Stomach smooth muscle (tissue), 2 donors: ENCODE measurements around the gene ARFGEF3.

Source experiments
- H3K27ac ChIP-seq: one replicate; pipeline ENCODE4 v1.7.0; 2013; ENCODE audit warnings: mild to moderate bottlenecking, low read length, inconsistent platforms
- H3K27me3 ChIP-seq, 2 donors: one replicate each; pipeline ENCODE4 v1.7.0; 2013; ENCODE audit warnings: low read length in 2 of 2; ENCODE audit not compliant: insufficient read depth in 2 of 2, control insufficient read depth in 1 of 2
- H3K36me3 ChIP-seq, 2 donors: one replicate each; pipeline ENCODE4 v1.7.0; 2013; ENCODE audit warnings: low read length in 2 of 2; ENCODE audit not compliant: control insufficient read depth in 2 of 2, insufficient read depth in 2 of 2
- H3K4me1 ChIP-seq: one replicate; pipeline ENCODE4 v1.7.0; 2013; ENCODE audit warnings: low read length; ENCODE audit not compliant: control insufficient read depth, insufficient read depth
- H3K4me3 ChIP-seq, 2 donors: one replicate each; pipeline ENCODE4 v1.7.0; 2013; ENCODE audit warnings: low read length in 2 of 2
- H3K9ac ChIP-seq, 2 donors: one replicate each; pipeline ENCODE4 v1.7.0; 2013; ENCODE audit warnings: low read length in 2 of 2, mild to moderate bottlenecking in 1 of 2
- H3K9me3 ChIP-seq, 2 donors: one replicate each; pipeline ENCODE4 v1.7.0; 2013; ENCODE audit warnings: low read length in 2 of 2; ENCODE audit not compliant: control insufficient read depth in 2 of 2
- donor health status: healthy.
- donor health status: Pancreatic carcinoma.

The ARFGEF3 gene

DNA sequence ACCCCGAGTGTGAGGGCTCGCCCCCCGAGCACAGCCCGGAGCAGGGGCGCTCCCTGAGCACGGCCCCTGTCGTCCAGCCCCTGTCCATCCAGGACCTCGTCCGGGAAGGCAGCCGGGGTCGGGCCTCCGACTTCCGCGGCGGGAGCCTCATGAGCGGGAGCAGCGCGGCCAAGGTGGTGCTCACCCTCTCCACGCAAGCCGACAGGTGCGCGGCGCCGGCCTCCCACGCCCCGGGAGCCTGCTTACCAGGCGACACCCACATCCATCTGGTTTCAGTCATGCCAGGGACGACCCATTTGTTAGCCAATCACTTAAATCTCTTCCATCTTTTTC lies 130.1 kb downstream of the ARFGEF3 start:
- Histone ChIP-seq H3K9me3 (no peaks in the 10 kb centered on the region), H3K4me1 (no peaks in the 10 kb centered on the region), H3K9ac (no peak overlapping the region), H3K4me3 (no peak overlapping the region), H3K27ac (no peak overlapping the region), H3K27me3 (no peaks in the 10 kb centered on the region), H3K36me3 (no peaks in the 10 kb centered on the region)

DNA sequence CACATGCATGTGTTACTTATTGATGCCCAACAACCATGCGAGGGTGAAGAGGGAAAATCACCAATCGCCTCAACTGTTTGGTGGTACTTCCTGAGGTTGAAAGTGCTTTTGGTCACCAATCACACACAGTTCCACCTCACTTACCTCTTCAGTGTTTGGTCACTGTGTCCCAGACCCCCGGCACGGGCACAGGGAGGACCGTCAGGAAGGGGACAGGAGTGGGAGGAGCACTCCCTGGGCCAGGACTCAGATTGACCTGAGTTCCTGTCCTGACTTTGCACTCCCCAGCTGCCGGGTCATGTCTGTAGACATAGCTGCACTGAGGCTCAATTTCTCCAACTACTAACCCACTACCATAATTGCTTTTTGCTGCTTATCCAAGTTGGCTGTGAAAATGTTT lies 130.7 kb downstream of the ARFGEF3 start:
- no peaks in the 10 kb centered on the region for H3K9me3 ChIP-seq
- no peaks in the 10 kb centered on the region for H3K36me3 ChIP-seq
- no peak overlapping the region for H3K9ac ChIP-seq
- no peak overlapping the region for H3K4me3 ChIP-seq
- no peak overlapping the region for H3K27ac ChIP-seq
- no peaks in the 10 kb centered on the region for H3K27me3 ChIP-seq
- H3K4me1 ChIP-seq = no peaks in the 10 kb centered on the region

DNA sequence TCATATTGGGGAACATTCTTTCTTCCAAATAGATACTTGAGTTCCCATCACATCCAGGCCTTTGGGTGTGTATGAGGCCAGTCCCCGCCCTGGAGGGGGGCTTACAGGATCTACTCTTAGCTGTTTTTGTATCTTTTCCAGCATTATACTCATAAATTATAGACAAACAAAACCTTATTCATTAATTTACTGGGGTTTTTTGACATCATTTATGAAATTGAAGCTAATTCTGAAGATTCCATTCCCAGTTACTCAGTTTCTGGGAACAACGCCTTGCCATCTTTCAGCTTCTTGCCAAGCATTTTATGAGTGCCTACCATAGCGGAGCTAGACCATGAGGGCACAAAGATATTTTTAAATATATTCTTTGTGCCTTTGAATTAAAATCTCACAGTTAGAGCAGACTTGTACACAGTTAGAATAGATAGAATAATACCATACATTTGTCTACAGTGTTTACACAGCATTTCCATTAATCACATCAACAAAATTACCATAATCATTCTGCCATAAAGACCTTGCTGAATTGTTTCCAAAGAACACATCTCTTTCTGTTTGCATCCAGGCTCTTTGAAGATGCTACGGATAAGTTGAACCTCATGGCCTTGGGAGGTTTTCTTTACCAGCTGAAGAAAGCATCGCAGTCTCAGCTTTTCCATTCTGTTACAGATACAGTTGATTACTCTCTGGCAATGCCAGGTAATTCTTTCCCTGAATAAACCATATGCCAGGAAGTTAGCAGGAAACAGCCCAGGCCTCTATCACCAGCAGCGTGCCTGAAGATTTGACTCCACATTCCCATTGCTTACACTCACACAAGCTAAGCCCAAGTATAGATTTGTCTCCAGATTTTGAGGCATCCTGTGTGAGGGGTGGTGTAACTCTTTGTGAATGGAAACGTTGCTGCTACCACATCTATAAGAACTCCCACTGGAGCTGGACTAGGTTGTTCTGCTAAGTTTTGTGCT lies 132.0 kb downstream of the ARFGEF3 start:
- Histone ChIP-seq H3K9ac (no peak overlapping the region), H3K36me3 (no peaks in the 10 kb centered on the region), H3K27me3 (no peaks in the 10 kb centered on the region), H3K4me3 (no peak overlapping the region), H3K4me1 (no peaks in the 10 kb centered on the region), H3K27ac (no peak overlapping the region), H3K9me3 (no peaks in the 10 kb centered on the region)

DNA sequence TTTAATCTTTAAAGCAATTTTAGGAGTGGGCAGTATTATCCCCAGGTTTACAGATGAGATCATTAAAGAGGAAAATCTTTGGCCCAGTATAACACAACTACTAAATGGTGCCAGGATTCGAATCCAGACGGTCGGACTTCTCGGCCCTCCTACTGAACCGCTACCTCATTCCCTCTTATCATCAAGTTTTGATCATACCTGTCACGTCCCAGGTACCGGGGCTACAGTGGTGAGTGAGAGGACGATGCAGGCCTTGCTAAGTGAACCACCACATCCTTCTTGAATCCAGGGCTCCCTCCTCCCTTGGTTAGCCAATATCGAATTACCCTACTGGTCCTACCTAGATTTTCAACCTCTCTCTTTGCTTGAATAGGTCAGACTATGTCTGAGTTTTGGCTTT lies 134.6 kb downstream of the ARFGEF3 start:
- no peak overlapping the region for H3K4me3 ChIP-seq
- H3K9me3 ChIP-seq = no peaks in the 10 kb centered on the region
- H3K36me3 ChIP-seq = no peaks in the 10 kb centered on the region
- no peak overlapping the region for H3K9ac ChIP-seq
- H3K27me3 ChIP-seq = no peaks in the 10 kb centered on the region
- H3K4me1 ChIP-seq = no peaks in the 10 kb centered on the region
- no peak overlapping the region for H3K27ac ChIP-seq

DNA sequence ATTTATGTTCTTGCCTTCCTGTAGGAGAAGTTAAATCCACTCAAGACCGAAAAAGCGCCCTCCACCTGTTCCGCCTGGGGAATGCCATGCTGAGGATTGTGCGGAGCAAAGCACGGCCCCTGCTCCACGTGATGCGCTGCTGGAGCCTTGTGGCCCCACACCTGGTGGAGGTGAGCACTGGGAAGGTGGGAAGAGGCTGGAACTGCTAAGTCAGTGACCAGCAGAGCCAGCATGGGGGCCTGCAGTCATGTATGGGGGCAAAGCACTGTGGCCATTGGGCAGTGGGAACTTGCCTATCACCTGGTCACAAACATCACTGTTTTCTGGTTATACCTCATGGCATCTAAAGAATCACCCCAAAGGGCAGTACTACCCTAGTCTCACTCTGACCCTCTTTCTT lies 135.0 kb downstream of the ARFGEF3 start:
- Histone ChIP-seq H3K27ac (no peak overlapping the region), H3K9ac (no peak overlapping the region), H3K9me3 (no peaks in the 10 kb centered on the region), H3K27me3 (no peaks in the 10 kb centered on the region), H3K4me1 (no peaks in the 10 kb centered on the region), H3K36me3 (no peaks in the 10 kb centered on the region), H3K4me3 (no peak overlapping the region)

DNA sequence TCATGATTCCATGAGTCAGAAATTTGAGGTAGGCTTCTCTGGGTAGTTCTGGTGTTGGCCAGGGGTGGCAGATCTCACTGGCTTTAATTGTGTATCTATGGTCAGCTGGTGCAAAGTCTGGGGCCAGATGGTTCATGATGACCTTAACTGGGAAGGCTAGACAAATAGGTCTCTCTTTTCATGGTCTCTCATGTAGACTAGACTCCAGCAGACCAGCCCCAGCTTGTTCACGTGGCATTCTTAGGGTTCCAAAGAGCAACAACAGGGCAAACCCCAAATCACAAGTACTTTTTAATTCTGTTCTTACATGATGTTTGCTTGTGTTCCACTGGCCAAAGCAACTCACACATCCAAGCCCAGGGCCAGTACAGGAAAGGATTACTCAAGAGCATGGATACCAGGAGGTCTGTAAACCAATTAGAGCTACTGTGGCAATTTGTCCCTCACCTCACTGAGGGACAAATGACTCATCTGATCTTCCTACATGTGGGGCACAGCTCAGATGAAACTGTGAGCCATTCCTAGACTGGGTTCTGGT lies 136.1 kb downstream of the ARFGEF3 start:
- Histone ChIP-seq H3K9ac (no peak overlapping the region), H3K36me3 (no peaks in the 10 kb centered on the region), H3K27ac (no peak overlapping the region), H3K27me3 (no peaks in the 10 kb centered on the region), H3K4me3 (no peak overlapping the region), H3K9me3 (no peaks in the 10 kb centered on the region), H3K4me1 (no peaks in the 10 kb centered on the region)

DNA sequence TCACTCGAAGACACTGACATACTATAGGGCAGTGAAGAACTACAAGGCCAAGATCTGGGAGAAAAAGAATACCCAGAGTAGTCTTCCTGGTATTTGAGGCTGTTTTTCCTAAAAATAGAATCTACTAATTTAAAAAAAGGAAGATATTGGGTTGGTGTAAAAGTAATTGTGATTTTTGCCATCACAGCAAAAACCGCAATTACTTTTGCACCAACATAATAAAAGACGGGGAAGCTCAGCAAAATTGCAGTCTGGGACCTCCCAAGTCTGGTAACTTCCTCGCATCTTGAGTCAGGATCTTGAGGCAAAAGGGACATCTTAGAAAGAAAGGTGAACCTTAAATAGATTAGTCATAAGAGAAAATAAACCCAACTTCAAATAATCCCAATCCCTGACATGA lies 138.7 kb downstream of the ARFGEF3 start:
- Histone ChIP-seq H3K27ac (no peak overlapping the region), H3K9me3 (no peaks in the 10 kb centered on the region), H3K27me3 (no peaks in the 10 kb centered on the region), H3K4me3 (no peak overlapping the region), H3K4me1 (no peaks in the 10 kb centered on the region), H3K9ac (no peak overlapping the region), H3K36me3 (no peaks in the 10 kb centered on the region)

DNA sequence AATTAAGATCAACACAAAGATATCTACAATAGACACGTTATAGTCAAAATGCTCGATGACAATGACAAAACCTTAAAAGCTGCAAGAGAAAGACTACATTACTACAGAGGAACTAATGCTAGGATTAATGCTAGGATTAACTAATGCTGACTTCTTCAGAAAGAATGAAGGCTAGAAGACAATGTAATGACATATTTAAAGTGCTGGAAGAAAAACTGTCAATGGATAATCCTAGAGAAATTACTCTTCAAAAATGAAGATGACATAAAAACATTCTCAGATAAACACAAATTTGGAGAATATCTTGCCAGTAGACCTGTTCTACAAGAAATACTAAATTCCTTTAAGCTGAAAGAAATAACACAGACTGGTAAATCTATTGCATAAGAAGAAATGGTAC lies 140.8 kb downstream of the ARFGEF3 start:
- no peak overlapping the region for H3K9ac ChIP-seq
- no peak overlapping the region for H3K27ac ChIP-seq
- no peaks in the 10 kb centered on the region for H3K36me3 ChIP-seq
- H3K4me3 ChIP-seq = no peak overlapping the region
- no peaks in the 10 kb centered on the region for H3K9me3 ChIP-seq
- H3K4me1 ChIP-seq = no peaks in the 10 kb centered on the region
- no peaks in the 10 kb centered on the region for H3K27me3 ChIP-seq

DNA sequence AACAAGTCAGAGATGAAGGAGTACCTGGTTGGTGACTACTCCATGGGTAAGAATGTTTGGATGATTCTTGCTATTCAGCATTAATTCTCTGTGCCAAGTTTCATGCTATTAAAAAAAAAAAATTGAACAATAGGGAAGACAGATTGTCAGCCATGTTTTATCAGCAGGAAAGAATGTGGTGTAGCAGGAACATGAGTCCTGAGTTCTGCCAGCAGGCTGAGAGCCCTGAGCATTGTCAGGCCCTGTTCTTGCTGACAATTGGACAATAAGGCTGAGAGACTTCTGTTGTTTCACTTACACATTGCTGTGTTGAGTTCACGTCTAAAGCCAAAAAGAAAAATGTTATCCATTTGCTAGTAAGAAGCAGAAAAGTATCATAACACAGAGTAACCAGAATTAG lies 145.6 kb downstream of the ARFGEF3 start:
- Histone ChIP-seq H3K4me1 (no peaks in the 10 kb centered on the region), H3K27ac (no peak overlapping the region), H3K9ac (no peak overlapping the region), H3K27me3 (no peaks in the 10 kb centered on the region), H3K4me3 (no peak overlapping the region), H3K9me3 (no peaks in the 10 kb centered on the region), H3K36me3 (no peaks in the 10 kb centered on the region)

DNA sequence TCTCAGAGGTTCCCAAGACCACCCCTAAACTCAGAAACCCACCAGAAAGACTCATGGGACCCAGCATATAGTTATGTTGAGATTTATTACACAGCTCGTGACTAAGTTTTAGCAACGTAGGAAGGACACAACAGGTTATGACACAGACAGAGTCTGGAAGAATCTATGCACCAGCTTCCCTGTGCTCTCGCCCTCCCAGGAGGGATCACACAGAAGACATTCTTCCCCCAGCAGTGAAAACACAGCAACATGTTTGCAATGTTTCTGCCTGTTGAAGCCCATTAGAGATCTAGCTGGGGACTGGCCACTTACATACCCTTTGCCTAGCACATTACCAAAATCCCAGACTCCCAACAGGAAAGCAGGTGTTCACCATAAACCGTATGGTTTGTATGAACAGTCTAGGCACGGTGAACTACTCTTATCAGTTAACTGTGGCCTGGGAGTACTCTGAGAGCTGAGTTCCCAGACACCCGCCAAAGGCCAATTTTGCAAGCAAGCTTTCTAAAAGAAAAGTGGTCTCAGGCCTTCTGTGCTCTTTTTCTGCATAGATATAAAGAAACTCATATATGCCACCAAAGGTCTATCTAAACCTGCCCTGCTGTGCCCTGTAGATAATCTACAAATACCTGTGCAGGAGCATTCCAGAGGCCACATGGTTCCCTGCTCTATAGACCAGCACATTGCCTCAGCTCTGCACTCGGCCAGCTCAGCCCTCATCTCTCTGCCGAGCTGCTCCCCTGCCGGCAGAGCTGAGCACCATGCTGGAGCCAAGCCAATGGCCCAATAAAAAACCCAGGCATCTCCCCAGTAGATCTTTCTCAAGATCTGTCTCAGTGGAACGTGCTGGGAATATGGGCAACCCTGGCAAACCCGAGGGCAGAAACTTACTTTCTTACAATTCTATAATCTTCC lies 146.3 kb downstream of the ARFGEF3 start:
- Histone ChIP-seq H3K9me3 (no peaks in the 10 kb centered on the region), H3K27me3 (no peaks in the 10 kb centered on the region), H3K4me3 (no peak overlapping the region), H3K27ac (no peak overlapping the region), H3K36me3 (no peaks in the 10 kb centered on the region), H3K9ac (no peak overlapping the region), H3K4me1 (no peaks in the 10 kb centered on the region)
